Choroid plexus epithelial cell (primary cell): Measurements from ENCODE around the gene METTL24.

Source experiments
- DNase-seq: peaks from one replicate; pipeline ENCODE4 v3.0.0-alpha.2; 2010; ENCODE audit warnings: low read depth
- H3K4me3 ChIP-seq: 2 replicates; pipeline ENCODE4 v1.5.1; 2011; ENCODE audit warnings: low read depth, mild to moderate bottlenecking, control low read depth, low read length, moderate library complexity
- TF ChIP-seq, protein P1 (sequence below): conservative IDR thresholded peaks from 2 replicates; pipeline ENCODE4 v1.5.1; 2011; ENCODE audit warnings: low read depth, mild to moderate bottlenecking, control low read depth, inconsistent platforms, low read length, moderate library complexity

Gene METTL24

DNA sequence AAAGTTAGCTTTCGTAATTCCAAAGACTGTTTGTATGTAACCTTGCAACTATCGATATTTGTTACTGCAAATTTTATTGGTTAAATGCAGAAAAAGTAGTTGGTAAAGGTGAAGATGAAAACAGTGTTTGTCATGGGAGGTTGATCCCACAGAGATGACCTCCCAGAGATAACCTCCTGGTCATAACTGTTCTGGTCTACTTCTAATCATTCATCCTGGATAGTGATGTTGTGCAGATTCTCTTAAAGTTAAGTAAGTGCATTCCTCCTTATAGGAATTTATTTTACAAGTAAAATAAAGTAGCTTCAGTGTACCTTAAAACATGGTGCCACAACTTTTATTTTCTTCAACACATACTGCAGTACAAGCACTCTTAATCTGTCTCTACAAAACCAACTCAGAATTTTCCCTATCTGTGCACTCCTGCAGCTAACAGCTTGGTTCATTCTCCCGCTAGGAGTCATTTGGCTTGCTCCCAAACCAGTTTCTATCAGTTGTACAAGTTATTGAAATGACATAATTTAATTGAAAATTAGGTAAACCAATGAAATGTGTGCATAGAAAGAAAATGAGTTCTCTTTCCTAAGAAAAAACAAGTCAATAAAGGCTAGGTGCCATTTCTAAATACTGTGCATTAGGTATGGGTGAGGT, 19.2 kb downstream of the METTL24 start:
- no peak overlapping the region for H3K4me3 ChIP-seq
- TF ChIP-seq, protein P1, sequence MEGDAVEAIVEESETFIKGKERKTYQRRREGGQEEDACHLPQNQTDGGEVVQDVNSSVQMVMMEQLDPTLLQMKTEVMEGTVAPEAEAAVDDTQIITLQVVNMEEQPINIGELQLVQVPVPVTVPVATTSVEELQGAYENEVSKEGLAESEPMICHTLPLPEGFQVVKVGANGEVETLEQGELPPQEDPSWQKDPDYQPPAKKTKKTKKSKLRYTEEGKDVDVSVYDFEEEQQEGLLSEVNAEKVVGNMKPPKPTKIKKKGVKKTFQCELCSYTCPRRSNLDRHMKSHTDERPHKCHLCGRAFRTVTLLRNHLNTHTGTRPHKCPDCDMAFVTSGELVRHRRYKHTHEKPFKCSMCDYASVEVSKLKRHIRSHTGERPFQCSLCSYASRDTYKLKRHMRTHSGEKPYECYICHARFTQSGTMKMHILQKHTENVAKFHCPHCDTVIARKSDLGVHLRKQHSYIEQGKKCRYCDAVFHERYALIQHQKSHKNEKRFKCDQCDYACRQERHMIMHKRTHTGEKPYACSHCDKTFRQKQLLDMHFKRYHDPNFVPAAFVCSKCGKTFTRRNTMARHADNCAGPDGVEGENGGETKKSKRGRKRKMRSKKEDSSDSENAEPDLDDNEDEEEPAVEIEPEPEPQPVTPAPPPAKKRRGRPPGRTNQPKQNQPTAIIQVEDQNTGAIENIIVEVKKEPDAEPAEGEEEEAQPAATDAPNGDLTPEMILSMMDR = no peak
- peak; percentile 70 for DNase-seq

DNA sequence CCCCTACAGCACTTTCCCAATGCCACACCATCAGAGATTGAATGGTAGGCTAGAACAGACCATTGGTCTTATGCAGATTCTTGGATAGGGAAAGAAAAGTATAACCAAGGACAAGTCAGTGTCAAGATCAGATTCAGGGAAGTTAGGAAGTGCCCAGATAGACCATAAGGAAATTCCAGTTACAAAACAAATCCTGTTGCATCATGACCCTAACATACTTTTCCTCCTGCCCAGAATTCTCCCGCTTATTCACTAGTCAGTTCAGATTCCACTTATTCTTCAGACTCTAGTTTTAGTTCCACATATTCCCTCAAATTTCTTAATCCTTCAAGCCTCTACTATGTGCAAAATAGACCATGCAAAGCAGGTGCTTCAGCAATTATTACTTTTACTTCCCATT, 20.7 kb downstream of the METTL24 start:
- peak; percentile 31 for DNase-seq

DNA sequence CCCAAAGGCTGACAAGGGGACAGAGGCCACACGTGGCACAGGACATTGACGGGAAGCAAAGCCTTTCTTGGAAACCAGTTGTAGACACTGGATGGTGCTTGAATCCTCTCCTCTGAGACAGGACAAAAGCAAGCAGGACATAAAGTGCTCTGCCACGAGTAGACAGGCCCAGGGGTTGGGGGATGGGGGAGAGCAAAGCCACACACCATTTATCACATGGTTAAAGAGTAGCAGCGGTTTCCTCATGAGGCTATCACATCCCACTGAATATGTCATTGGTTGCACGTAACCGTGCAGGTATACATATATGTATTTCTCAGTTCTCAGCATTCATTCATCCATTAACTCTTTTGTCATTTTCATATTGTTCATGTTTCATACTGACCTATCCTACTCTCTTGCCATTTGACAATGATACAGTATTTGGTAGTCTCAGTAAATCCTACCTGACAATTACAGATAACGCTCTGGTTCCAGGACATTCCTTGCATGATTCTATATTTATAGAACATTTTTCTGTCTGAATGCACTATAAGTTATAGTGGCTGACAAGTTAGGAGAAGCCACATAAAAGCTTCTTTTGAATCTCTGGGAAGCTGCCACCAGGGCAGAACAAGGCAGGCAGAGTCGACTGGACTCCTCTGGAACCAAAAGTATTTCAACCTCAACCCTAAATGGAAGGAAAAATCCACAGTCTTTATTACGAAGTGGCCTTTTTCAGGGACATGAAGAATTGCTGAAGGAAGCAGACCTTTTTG, 23.5 kb downstream of the METTL24 start:
- DNase-seq = no peak
- TF ChIP-seq, protein P1 = no peak
- H3K4me3 ChIP-seq = no peak overlapping the region

More for the DNA sequence above, 20.7 kb downstream of the METTL24 start:
- TF ChIP-seq, protein P1 = no peak
- no peak overlapping the region for H3K4me3 ChIP-seq

DNA sequence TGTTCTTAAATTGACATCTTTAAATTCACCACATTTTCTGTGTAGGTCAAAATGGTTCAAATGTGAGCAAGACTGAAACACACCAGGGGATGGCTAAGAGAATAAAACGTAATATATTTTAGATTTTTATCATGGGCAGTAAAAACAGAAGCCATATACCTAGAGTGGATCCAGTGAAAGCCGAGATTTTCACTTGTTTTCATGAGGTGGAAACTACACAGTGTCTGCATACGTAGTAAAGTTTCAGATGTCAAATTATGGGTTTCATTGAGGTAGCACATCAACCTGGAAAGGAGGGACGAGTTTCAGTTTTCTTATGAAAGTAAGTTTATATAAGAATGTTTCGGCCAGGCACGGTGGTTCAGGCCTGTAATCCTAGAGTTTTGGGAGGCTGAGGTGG, 25.9 kb downstream of the METTL24 start:
- TF ChIP-seq, protein P1 = no peak
- H3K4me3 ChIP-seq = no peak overlapping the region
- no peak for DNase-seq

DNA sequence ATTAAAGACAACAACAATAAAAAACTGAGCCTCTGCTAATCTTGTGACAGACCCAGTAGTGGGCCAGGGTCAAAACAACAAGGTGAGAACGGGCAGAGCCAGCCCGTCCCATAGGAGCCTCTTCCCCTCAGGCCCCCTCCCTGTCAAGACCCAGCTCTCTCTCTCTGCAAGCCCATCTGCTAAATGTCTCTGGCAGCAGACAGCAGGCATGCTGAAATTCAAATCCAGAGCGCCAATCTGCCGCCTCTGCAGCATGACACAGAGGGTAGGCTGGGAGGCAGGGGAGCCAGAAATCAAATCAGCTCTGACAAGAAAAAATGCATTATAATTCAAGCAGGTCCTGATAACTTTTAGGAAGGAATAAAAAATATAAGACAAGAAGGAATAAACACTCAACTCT, 26.3 kb downstream of the METTL24 start:
- TF ChIP-seq, protein P1 = no peak
- DNase-seq = no peak
- H3K4me3 ChIP-seq = no peak overlapping the region

DNA sequence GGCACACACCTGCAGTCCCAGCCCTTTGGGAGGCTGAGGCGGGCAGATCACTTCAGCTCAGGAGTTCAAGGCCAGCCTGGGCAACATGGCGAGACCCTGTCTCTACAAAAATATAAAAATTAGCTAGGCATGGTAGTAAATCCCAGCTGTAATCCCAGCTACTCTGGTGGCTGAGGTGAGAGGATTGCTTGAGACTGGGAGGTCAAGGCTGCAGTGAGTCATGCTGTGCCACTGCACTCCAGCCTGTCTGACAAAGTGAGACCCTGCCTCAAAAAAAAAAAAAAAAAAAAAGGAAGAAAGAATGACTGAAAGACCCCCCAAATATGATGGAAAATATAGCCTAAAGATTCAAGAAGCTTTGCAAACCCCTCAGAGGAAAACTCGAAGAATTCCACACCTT, 26.8 kb downstream of the METTL24 start:
- TF ChIP-seq, protein P1 = no peak
- no peak for DNase-seq

More for the DNA sequence above, 26.8 kb downstream of the METTL24 start:
- H3K4me3 ChIP-seq = no peak overlapping the region
